OCI-LY3 (cell line): ENCODE data around the gene ARHGAP26.

ENCODE experiments used
- H2AFZ ChIP-seq: fragments of 200-600, 300-600 bp; shearing (Covaris generic); 2 replicates; pipeline ENCODE4 v1.6.0; 2014; ENCODE audit warnings: antibody characterized with exemption, low read depth, low read length
- H3K27ac ChIP-seq: fragments of 200-600, 300-600 bp; sonication (generic); 2 replicates; pipeline ENCODE4 v1.5.1; 2014; ENCODE audit warnings: mild to moderate bottlenecking, low read length, moderate library complexity, mixed read lengths
- H3K27me3 ChIP-seq: fragments of 200-600, 300-600 bp; sonication (generic); 2 replicates; pipeline ENCODE4 v1.6.1; 2014; ENCODE audit warnings: low read depth, low read length, mixed read lengths
- H3K36me3 ChIP-seq: fragments of 200-600, 300-600 bp; sonication (generic); replicated peaks from 2 replicates; pipeline ENCODE3; 2014; ENCODE audit warnings: low read depth, low read length, mixed read lengths
- H3K4me1 ChIP-seq: fragments of 300-600, 200-600 bp; sonication (generic); 2 replicates; pipeline ENCODE4 v1.6.1; 2014; ENCODE audit warnings: low read length, mixed read lengths
- H3K4me2 ChIP-seq: fragments of 200-600, 300-600 bp; sonication (generic); 2 replicates; pipeline ENCODE4 v1.6.1; 2014; ENCODE audit warnings: low read length, mixed read lengths
- H3K4me3 ChIP-seq: fragments of 300-600, 200-600 bp; sonication (generic); 2 replicates; pipeline ENCODE4 v1.5.1; 2014; ENCODE audit warnings: antibody characterized with exemption, mild to moderate bottlenecking, low read length, moderate library complexity
- H3K79me2 ChIP-seq: fragments of 300-600, 200-600 bp; shearing (Covaris generic); 2 replicates; pipeline ENCODE4 v1.6.1; 2014; ENCODE audit warnings: mild to moderate bottlenecking, low read length, mixed read lengths
- H3K9ac ChIP-seq: fragments of 300-600, 200-600 bp; shearing (Covaris generic); 2 replicates; pipeline ENCODE4 v1.6.0; 2014; ENCODE audit warnings: mild to moderate bottlenecking, low read length, moderate library complexity
- H3K9me3 ChIP-seq: fragments of 200-600, 300-600 bp; shearing (Covaris generic); 2 replicates; pipeline ENCODE4 v1.6.1; 2014; ENCODE audit warnings: low read length, mixed read lengths; ENCODE audit not compliant: insufficient read depth
- H4K20me1 ChIP-seq: fragments of 200-600, 300-600 bp; sonication (generic); 2 replicates; pipeline ENCODE4 v1.6.1; 2016; ENCODE audit warnings: low read length, mixed read lengths; ENCODE audit not compliant: insufficient read depth
- EZH2phosphoT487 ChIP-seq: fragments of 200-600 bp; shearing (Covaris generic); IDR thresholded peaks from 2 replicates; pipeline ENCODE4 v1.6.1; 2018; ENCODE audit warnings: antibody characterized with exemption, mixed run types, low read depth
- TF ChIP-seq, protein P1 (sequence below): fragments of 200-600, 300-600 bp; sonication (generic); IDR thresholded peaks from 2 replicates; pipeline ENCODE4 v1.5.1; 2014; ENCODE audit warnings: antibody characterized with exemption, low read length, low read depth

Gene ARHGAP26

DNA sequence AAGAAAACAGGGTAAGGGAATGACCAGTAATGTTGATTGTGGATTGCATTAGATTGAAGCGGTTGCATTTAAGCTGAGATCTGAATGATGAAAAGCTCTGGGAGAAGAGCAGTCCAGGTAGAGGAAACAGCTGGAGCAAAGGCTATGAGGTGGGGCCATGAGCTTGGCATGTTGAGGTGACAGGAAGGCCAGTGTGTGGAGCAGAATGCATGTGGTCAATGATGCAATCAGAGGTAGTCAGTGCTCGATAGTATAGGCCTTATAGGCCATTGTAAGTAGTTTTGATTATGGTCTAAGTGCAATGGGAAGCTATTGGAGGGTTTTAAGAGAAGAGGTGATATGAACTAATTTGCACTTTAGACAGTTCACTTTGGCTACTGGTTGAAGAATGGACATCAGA, 270.4 kb downstream of the ARHGAP26 start:
- H2AFZ ChIP-seq = no peak overlapping the region

DNA sequence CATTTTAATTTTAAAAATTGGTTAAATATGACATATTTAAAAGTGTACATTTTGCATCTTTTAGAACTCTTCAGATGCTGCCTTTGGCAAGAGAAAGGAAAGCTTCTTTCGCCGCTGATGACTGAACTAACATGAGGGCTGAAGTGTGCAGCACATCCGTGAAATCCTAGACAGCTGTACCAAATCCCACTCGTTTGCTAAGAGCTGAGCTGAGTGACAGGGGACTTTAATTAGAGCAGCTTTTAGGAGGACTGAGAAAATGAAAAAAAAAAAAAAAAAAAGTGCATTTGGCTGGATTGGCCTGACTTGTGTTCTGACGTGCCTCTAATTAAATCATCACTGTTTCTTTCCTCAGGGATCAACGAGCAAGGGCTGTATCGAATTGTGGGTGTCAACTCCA, 271.3 kb downstream of the ARHGAP26 start:
- Histone ChIP-seq H3K4me1 (peaks cover 41% of the 10 kb centered on the region), H3K4me3 (no peak overlapping the region), H3K27ac (no peak overlapping the region), H4K20me1 (no peaks in the 10 kb centered on the region), H3K27me3 (no peaks in the 10 kb centered on the region), H3K4me2 (no peak overlapping the region), H2AFZ (no peak overlapping the region), H3K9me3 (no peaks in the 10 kb centered on the region), H3K9ac (no peak overlapping the region), H3K36me3 (peaks cover 4% of the 10 kb centered on the region), H3K79me2 (no peaks in the 10 kb centered on the region)
- TF ChIP-seq EZH2phosphoT487 = no peak
- TF ChIP-seq, protein P1, sequence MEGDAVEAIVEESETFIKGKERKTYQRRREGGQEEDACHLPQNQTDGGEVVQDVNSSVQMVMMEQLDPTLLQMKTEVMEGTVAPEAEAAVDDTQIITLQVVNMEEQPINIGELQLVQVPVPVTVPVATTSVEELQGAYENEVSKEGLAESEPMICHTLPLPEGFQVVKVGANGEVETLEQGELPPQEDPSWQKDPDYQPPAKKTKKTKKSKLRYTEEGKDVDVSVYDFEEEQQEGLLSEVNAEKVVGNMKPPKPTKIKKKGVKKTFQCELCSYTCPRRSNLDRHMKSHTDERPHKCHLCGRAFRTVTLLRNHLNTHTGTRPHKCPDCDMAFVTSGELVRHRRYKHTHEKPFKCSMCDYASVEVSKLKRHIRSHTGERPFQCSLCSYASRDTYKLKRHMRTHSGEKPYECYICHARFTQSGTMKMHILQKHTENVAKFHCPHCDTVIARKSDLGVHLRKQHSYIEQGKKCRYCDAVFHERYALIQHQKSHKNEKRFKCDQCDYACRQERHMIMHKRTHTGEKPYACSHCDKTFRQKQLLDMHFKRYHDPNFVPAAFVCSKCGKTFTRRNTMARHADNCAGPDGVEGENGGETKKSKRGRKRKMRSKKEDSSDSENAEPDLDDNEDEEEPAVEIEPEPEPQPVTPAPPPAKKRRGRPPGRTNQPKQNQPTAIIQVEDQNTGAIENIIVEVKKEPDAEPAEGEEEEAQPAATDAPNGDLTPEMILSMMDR = no peak

More for the DNA sequence above, 270.4 kb downstream of the ARHGAP26 start:
- Histone ChIP-seq H3K4me1 (peaks cover 50% of the 10 kb centered on the region), H3K27me3 (no peaks in the 10 kb centered on the region), H3K9me3 (no peaks in the 10 kb centered on the region), H4K20me1 (no peaks in the 10 kb centered on the region), H3K4me2 (no peak overlapping the region), H3K27ac (no peak overlapping the region), H3K79me2 (no peaks in the 10 kb centered on the region), H3K4me3 (no peak overlapping the region), H3K9ac (no peak overlapping the region), H3K36me3 (peaks cover 4% of the 10 kb centered on the region)
- TF ChIP-seq, protein P1 = no peak
- no peak for TF ChIP-seq EZH2phosphoT487

DNA sequence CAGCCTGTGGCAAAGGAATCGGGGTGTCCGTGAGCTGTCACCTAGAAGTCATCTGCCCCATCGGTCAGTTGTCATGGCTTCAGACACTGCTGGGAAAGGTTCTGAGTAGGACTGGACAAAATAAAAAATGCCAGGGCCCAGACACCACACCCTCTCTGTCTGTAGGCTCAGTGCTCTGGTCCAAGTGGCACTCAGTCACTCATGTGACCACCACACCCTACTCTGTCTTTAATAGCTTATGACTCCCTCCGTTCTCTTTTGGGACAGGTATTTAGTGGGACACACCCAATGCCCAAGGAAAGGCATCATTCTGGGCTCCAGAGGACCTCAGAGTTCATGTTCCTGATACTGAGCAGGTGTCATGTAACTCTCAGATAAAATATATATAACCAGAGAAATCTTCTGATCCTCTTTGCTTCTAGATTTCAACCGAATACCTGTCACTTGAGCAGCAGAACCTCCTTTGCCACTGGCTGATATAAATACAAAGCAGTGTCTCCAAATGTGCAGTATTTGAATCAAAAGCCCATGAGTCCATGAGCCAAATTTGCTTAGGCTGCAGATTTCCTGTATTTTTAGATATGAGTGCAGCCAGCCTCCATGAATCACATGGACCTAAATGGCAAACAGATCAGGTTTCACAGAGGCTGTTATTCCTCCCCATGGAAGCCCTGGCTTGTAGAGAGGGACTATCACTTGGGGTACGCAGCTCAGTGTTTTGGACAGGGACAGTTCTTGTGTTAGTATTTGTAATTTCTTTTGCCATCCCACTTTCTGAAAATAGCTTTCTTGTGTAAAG, 272.0 kb downstream of the ARHGAP26 start:
- no peak overlapping the region for H3K4me2 ChIP-seq
- no peaks in the 10 kb centered on the region for H4K20me1 ChIP-seq
- no peaks in the 10 kb centered on the region for H3K9me3 ChIP-seq
- H3K4me1 ChIP-seq = peaks cover 38% of the 10 kb centered on the region
- TF ChIP-seq, protein P1 = no peak
- no peak for TF ChIP-seq EZH2phosphoT487
- no peak overlapping the region for H2AFZ ChIP-seq
- no peak overlapping the region for H3K4me3 ChIP-seq
- H3K27me3 ChIP-seq = no peaks in the 10 kb centered on the region
- H3K79me2 ChIP-seq = no peaks in the 10 kb centered on the region
- no peak overlapping the region for H3K27ac ChIP-seq
- no peak overlapping the region for H3K9ac ChIP-seq
- peaks cover 4% of the 10 kb centered on the region for H3K36me3 ChIP-seq

DNA sequence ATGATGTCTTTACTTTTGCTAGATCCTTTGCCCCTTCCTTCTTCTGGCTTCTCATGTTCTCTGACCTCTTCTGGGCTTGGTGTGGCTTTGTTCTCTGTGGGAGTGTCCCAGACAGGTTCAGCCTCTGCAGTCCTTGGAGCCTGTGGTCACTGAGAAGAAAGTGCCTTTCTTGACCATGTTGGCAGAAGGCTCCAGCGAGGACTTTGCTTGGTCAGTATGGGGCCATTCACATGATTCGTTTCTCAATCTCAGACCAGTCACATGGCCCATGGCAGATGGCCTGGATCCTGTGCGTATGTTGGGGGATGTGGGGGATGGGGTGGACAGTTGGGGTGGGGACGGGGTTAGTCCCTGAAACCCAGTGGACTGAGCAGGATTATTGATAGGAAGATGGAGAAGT, 274.1 kb downstream of the ARHGAP26 start:
- Histone ChIP-seq H2AFZ (no peak overlapping the region), H3K36me3 (peaks cover 4% of the 10 kb centered on the region), H3K27ac (no peak overlapping the region), H3K27me3 (no peaks in the 10 kb centered on the region), H3K4me1 (peaks cover 18% of the 10 kb centered on the region), H3K79me2 (no peaks in the 10 kb centered on the region), H3K9me3 (no peaks in the 10 kb centered on the region), H3K4me2 (no peak overlapping the region), H4K20me1 (no peaks in the 10 kb centered on the region), H3K4me3 (no peak overlapping the region), H3K9ac (no peak overlapping the region)
- TF ChIP-seq, protein P1 = no peak
- no peak for TF ChIP-seq EZH2phosphoT487
